GM10248 (cell line): ENCODE measurements around the gene CDK13.

Source experiments
- CTCF ChIA-PET: fragments of 300-600 bp; sonication (Branson Sonifier 250); formaldehyde crosslinking; extraction: SDS; loops from one replicate; lab custom pipeline; 2021; ENCODE audit warnings: antibody characterized with exemption; lab: Yijun Ruan, JAX
- POLR2A ChIA-PET: fragments of 350-650 bp; sonication (Branson Sonifier 250); formaldehyde crosslinking; extraction: SDS; loops from one replicate; lab custom pipeline; 2020; ENCODE audit warnings: antibody characterized with exemption; lab: Yijun Ruan, JAX
- DNase-seq: peaks from one replicate; pipeline ENCODE4 v3.0.0; 2012; ENCODE audit errors: extremely low spot score
- CTCF ChIP-seq: IDR thresholded peaks from 2 replicates; pipeline ENCODE4 v1.5.1; 2012; ENCODE audit warnings: mild to moderate bottlenecking, low read depth; ENCODE audit errors: extremely low read depth, missing control alignments, control extremely low read depth

Gene CDK13

GRCh38 chr7:40059057-40059456 is 109.0 kb downstream of the CDK13 start:
- TF ChIP-seq CTCF, result no peak
- POLR2A ChIA-PET, result no interaction called here

GRCh38 chr7:40072268-40072667 is 122.2 kb downstream of the CDK13 start:
- CTCF ChIA-PET, result no interaction called here
- TF ChIP-seq CTCF, result no peak
- POLR2A ChIA-PET, result no interaction called here
- no peak for DNase-seq

More at GRCh38 chr7:40059057-40059456, 109.0 kb downstream of the CDK13 start:
- no peak for DNase-seq
- CTCF ChIA-PET, result interaction anchor here (1.4 to 3.1 kb wide), 2 partner anchors 61 to 163 kb away, joined by 3 to 19 read pairs; no protein-coding TSS in a partner anchor

GRCh38 chr7:40073239-40073638 is 123.2 kb downstream of the CDK13 start:
- CTCF ChIA-PET, result interaction anchor here (1.3 kb wide), 1 partner anchor 153 kb away, joined by 3 read pairs; no protein-coding TSS in a partner anchor
- POLR2A ChIA-PET, result no interaction called here
- TF ChIP-seq CTCF, result no peak
- DNase-seq, result no peak

GRCh38 chr7:40077849-40078248 is 127.8 kb downstream of the CDK13 start:
- ChIA-PET POLR2A (no interaction called here), CTCF (interaction anchor here (1.4 kb wide), 1 partner anchor 11 kb away, joined by 3 read pairs; no protein-coding TSS in a partner anchor)
- DNase-seq, result no peak
- no peak for TF ChIP-seq CTCF

- CTCF ChIA-PET, result interaction anchor here (1.1 kb wide), 1 partner anchor 40 kb away, joined by 4 read pairs; no protein-coding TSS in a partner anchor
- no peak for DNase-seq
- POLR2A ChIA-PET, result no interaction called here
- TF ChIP-seq CTCF, result no peak
These were observed 142.1 kb downstream of the CDK13 start for GRCh38 chr7:40092182-40092581.

- no peak for TF ChIP-seq CTCF
- CTCF ChIA-PET, result interaction anchor here (1.4 kb wide), 1 partner anchor 8 kb away, joined by 3 read pairs; no protein-coding TSS in a partner anchor
- no peak for DNase-seq
- POLR2A ChIA-PET, result no interaction called here
These were observed 143.7 kb downstream of the CDK13 start for GRCh38 chr7:40093631-40094350.
